Muscle of leg (tissue), 11 donors: ENCODE results near the gene GAREM1. TPM values are rescaled to one million over a fixed set of nuclear protein-coding genes. Genes with fewer than 3 reads are reported as not detected.

Experiments used
- DNase-seq: peaks from one replicate; pipeline ENCODE4 v3.0.0; 2013
- H3K27ac ChIP-seq: one replicate; pipeline ENCODE4 v1.5.1; 2013; ENCODE audit warnings: mild to moderate bottlenecking, low read length, control low read depth
- H3K27me3 ChIP-seq: one replicate; pipeline ENCODE4 v1.6.1; 2013; ENCODE audit warnings: low read length; ENCODE audit not compliant: control insufficient read depth, insufficient read depth
- H3K36me3 ChIP-seq: one replicate; pipeline ENCODE4 v1.6.1; 2013; ENCODE audit warnings: low read length; ENCODE audit not compliant: control insufficient read depth, insufficient read depth
- H3K4me1 ChIP-seq: one replicate; pipeline ENCODE4 v1.6.1; 2013; ENCODE audit warnings: low read length; ENCODE audit not compliant: control insufficient read depth, insufficient read depth
- H3K4me3 ChIP-seq: one replicate; pipeline ENCODE4 v1.5.1; 2013; ENCODE audit warnings: low read length, control low read depth
- H3K9me3 ChIP-seq: replicated peaks from 2 replicates; pipeline ENCODE4 v1.6.1; 2013; ENCODE audit warnings: low read depth, low read length; ENCODE audit not compliant: control insufficient read depth
- WGBS: methylation state at CpG from one replicate; pipeline ENCODE4 v1.1.5; 2013; ENCODE audit warnings: missing lambda C conversion rate; ENCODE audit not compliant: insufficient coverage; 5-methylcytosine and 5-hydroxymethylcytosine counted together
- polyA plus RNA-seq, 8 donors: library from polyadenylated mRNA; unstranded; fragments of 120-200 nt; gene quantifications; one replicate each; pipeline versions ENCODE4 v1.2.1 to v1.2.3, GENCODE V29; 2013; ENCODE audit warnings: inconsistent platforms in 1 of 8, low replicate concordance in 1 of 8; ENCODE audit not compliant: insufficient read length in 8 of 8, insufficient read depth in 1 of 8
- total RNA-seq: library from RNA; stranded (reverse); fragments of 120-200 nt; gene quantifications from one replicate; pipeline ENCODE4 v1.2.4, GENCODE V29; 2013

GAREM1 gene
- total and polyA plus RNA-seq, 9 donors = 7.4 to 13.4 (median 8.5) TPM

GRCh38 chr18:32443033-32443705 lies 27.5 kb downstream of the GAREM1 start:
- Histone ChIP-seq H3K4me3 (no peak overlapping the region), H3K36me3 (no peaks in the 10 kb centered on the region), H3K27ac (no peak overlapping the region), H3K9me3 (no peaks in the 10 kb centered on the region), H3K4me1 (peaks cover 2% of the 10 kb centered on the region), H3K27me3 (no peaks in the 10 kb centered on the region)
- WGBS = no CpG with 5 or more reads among the region's 2 CpGs
- no peak for DNase-seq

DNA sequence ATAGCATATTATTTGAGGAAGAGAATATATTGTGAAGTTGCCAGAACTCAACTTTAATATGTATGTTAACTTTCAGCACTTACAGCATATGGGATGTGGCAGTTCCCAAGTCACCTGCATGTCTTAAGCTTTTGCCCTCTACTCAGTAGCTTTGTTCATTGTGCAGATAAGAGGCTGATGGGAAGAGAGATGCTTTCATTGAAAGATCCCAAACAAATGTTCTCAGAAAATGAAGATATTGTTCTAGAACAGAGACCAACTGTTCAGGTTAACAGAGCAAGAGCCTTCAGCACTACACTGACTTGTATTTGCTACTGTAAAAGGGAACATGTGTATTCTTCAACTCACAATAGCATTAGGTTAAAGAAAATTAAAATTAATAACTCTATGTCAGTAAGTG lies 28.1 kb downstream of the GAREM1 start:
- Histone ChIP-seq H3K4me3 (no peak overlapping the region), H3K9me3 (no peaks in the 10 kb centered on the region), H3K36me3 (no peaks in the 10 kb centered on the region), H3K27ac (no peak overlapping the region), H3K4me1 (peaks cover 2% of the 10 kb centered on the region), H3K27me3 (no peaks in the 10 kb centered on the region)
- no peak for DNase-seq

- H3K9me3 ChIP-seq = no peaks in the 10 kb centered on the region
- peak; percentile 77 for DNase-seq
- H3K4me3 ChIP-seq = no peak overlapping the region
- peaks cover 2% of the 10 kb centered on the region for H3K4me1 ChIP-seq
- WGBS = 28% methylated on average over 7 of the region's 8 CpGs
- H3K27ac ChIP-seq = peak overlapping the region; percentile 57
- H3K36me3 ChIP-seq = no peaks in the 10 kb centered on the region
- H3K27me3 ChIP-seq = no peaks in the 10 kb centered on the region
Measured at GRCh38 chr18:32441533-32441932, 29.1 kb downstream of the GAREM1 start.

GRCh38 chr18:32440518-32440917 lies 30.2 kb downstream of the GAREM1 start:
- H3K27me3 ChIP-seq = no peaks in the 10 kb centered on the region
- no CpG with 5 or more reads among the region's 4 CpGs for WGBS
- H3K27ac ChIP-seq = no peak overlapping the region
- DNase-seq = no peak
- peaks cover 2% of the 10 kb centered on the region for H3K4me1 ChIP-seq
- H3K4me3 ChIP-seq = no peak overlapping the region
- no peaks in the 10 kb centered on the region for H3K36me3 ChIP-seq
- H3K9me3 ChIP-seq = no peaks in the 10 kb centered on the region

DNA sequence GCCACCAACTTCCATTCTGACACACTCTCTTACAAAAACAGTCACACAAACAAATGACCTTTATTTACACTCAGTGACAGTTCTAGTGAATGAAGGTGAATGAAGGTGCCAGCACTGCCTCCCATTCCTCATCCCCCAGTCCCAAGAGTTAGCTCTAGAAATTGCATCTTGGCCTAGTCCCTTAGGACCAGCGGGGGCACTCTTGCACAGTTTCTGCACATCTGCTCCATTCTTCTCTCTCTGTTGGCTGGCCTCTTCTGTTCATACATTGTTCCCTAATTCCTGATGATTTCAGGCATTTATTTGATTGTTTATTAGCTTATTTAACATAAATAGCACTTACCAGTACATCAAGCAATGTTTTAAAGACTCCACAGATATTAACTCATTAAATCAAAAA lies 30.9 kb downstream of the GAREM1 start:
- H3K4me1 ChIP-seq = peaks cover 2% of the 10 kb centered on the region
- 86% methylated on average over 1 of the region's 1 CpG for WGBS
- no peaks in the 10 kb centered on the region for H3K9me3 ChIP-seq
- no peaks in the 10 kb centered on the region for H3K36me3 ChIP-seq
- H3K4me3 ChIP-seq = no peak overlapping the region
- no peaks in the 10 kb centered on the region for H3K27me3 ChIP-seq
- H3K27ac ChIP-seq = no peak overlapping the region
- DNase-seq = no peak

GRCh38 chr18:32439241-32439640 lies 31.4 kb downstream of the GAREM1 start:
- Histone ChIP-seq H3K9me3 (no peaks in the 10 kb centered on the region), H3K4me3 (no peak overlapping the region), H3K36me3 (no peaks in the 10 kb centered on the region), H3K27me3 (no peaks in the 10 kb centered on the region), H3K4me1 (peaks cover 2% of the 10 kb centered on the region), H3K27ac (no peak overlapping the region)
- no CpG with 5 or more reads among the region's 2 CpGs for WGBS
- no peak for DNase-seq

DNA sequence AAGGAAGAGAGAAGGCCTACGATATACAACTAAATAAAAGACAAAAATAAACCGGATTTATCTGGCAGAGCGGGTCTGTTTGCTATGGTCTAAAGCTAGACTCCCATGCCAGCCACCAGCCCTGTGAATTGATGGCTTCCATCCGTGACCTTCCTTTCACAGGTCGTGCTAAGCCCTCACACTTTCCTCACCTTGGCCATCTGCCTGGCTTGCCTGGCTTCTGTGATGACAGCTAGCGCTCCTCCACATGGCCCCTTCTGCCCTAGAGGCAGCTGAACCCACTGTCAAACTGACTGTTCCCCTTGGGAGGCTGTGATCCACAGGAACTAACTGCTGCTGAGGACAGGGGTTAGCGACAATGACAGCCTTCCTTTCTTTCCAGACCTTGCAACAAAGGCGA lies 32.5 kb downstream of the GAREM1 start:
- Histone ChIP-seq H3K27ac (no peak overlapping the region), H3K4me3 (no peak overlapping the region), H3K36me3 (no peaks in the 10 kb centered on the region), H3K27me3 (no peaks in the 10 kb centered on the region), H3K9me3 (no peaks in the 10 kb centered on the region), H3K4me1 (peaks cover 2% of the 10 kb centered on the region)
- 53% methylated on average over 2 of the region's 8 CpGs for WGBS
- no peak for DNase-seq

DNA sequence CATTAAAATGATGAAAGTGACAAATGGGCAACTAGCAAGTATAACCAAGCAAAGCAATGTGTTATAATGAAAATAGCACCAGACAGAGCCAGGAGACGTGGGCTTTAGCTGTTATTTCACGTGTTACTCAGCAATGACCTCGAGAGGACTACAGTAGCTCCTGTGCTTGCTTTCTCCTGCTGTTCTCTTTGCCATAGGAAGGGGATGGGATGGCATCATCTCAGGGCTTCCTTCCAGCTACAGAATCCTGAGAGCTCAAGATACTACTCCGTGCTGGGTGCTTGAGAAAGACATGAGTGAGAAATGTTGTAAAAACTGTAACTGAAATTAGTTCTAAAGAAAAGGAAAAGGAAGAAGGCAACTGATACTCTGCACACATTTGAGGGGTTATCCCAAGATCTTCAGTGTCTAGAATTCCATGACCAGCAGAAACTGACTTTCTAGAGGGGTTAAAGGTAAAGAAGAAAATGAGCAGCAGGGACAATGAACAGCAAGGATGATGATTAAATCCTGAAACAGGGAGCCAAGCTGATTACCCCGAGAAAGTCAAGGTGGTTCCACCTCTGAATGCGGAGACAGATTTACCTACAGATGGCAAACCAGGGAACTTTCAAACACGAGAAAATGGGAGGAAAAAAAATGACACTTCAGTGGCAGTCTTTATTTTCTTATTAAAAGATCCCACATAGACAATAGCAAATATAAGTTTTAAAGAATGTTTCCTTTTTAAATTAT lies 33.4 kb downstream of the GAREM1 start:
- Histone ChIP-seq H3K4me3 (no peak overlapping the region), H3K27me3 (no peaks in the 10 kb centered on the region), H3K4me1 (peaks cover 2% of the 10 kb centered on the region), H3K9me3 (no peaks in the 10 kb centered on the region), H3K27ac (no peak overlapping the region), H3K36me3 (no peaks in the 10 kb centered on the region)
- WGBS = 82% methylated on average over 4 of the region's 7 CpGs
- no peak for DNase-seq

DNA sequence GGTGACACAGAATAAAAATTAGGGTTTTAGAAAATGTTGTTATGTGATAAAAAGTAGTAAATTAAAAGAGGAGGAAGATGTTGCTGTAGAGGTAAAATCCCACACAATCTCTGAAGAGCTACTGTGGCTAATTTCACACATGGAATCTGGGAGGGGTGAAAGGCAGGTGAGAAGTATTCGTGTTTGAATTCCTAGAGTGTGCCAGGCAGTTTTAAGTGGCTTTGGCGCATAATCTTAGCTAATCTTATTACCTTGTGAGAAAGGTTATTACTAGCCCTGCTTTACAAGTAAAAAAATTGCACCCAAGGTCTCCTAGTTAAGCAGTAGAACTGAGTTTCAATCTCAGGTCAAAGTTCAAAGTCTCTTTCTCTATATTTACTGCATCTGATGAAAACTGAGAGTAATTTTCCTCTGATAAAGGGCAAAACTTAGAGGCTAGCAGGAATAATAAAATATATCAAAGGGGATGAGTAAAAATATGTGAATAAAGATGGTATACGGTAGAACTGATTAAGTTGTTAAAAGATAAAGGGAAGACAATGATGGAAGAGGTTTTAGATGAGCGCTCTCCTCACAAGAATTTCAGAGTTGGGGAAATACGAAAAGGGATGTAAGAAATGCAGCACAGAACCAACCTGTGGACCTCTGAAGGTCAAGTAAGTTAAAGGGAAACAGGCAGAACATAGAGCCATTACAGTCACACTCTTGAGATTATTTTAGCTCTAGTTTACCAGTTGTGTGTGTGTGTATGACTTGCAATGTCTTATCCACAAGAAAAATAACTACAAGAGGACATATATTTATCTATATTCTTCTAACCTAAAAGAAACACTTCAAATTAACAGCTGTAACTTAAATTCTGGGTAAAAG lies 34.8 kb downstream of the GAREM1 start:
- H3K9me3 ChIP-seq = peaks cover 5% of the 10 kb centered on the region
- no peak for DNase-seq
- no peak overlapping the region for H3K4me3 ChIP-seq
- no peaks in the 10 kb centered on the region for H3K4me1 ChIP-seq
- WGBS = 92% methylated on average over 2 of the region's 5 CpGs
- H3K36me3 ChIP-seq = no peaks in the 10 kb centered on the region
- H3K27me3 ChIP-seq = no peaks in the 10 kb centered on the region
- no peak overlapping the region for H3K27ac ChIP-seq

DNA sequence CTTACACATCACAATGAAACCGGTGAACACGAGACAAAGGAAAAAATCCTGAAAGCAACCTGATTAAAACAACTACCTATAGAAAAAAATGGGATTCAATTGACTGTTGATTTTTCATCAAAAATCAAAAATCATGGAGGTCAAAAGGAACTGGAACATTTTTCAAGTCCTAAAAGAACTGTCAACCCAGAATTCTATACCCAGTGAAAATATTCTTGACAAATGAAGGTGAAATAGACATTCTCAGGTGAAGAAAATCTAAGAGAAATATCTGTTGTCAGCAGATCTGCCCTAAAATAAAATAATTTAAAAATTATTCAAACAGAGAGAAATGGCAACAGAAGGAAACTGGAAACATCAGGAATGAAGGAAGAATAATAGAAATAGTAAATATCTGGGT lies 38.9 kb downstream of the GAREM1 start:
- Histone ChIP-seq H3K27ac (no peak overlapping the region), H3K4me1 (no peaks in the 10 kb centered on the region), H3K36me3 (no peaks in the 10 kb centered on the region), H3K4me3 (no peak overlapping the region), H3K9me3 (peaks cover 8% of the 10 kb centered on the region), H3K27me3 (no peaks in the 10 kb centered on the region)
- DNase-seq = no peak
- WGBS = no CpG with 5 or more reads among the region's 2 CpGs
